BLaER1 treated with 17β-estradiol and CSF1 and Interleukin-3, amounts not matched to agents 10 nM and 100 nM (cell line): ENCODE data around the gene GNAT1.

Experiments
- H3K27ac ChIP-seq, 11 experiments: shearing (Covaris generic); formaldehyde crosslinking; 2 replicates each; pipeline ENCODE4 v1.8.1; 2022
- H3K27me3 ChIP-seq, 11 experiments: shearing (Covaris generic); formaldehyde crosslinking; 2 replicates each; pipeline ENCODE4 v1.8.1; 2022
- H3K36me3 ChIP-seq, 11 experiments: shearing (Covaris generic); formaldehyde crosslinking; 2 replicates each; pipeline ENCODE4 v1.8.1; 2022
- H3K4me1 ChIP-seq, 10 experiments: shearing (Covaris generic); formaldehyde crosslinking; 2 replicates each; pipeline ENCODE4 v1.8.1; 2022
- H3K4me2 ChIP-seq, 11 experiments: shearing (Covaris generic); formaldehyde crosslinking; 2 replicates each; pipeline ENCODE4 v1.8.1; 2022
- H3K4me3 ChIP-seq, 10 experiments: shearing (Covaris generic); formaldehyde crosslinking; 2 replicates each; pipeline ENCODE4 v1.8.1; 2022
- H3K9ac ChIP-seq, 11 experiments: shearing (Covaris generic); formaldehyde crosslinking; 2 replicates each; pipeline ENCODE4 v1.8.1; 2022
- H3K9me3 ChIP-seq, 11 experiments: shearing (Covaris generic); formaldehyde crosslinking; replicated peaks in 1 of 11; 2 replicates each; pipeline ENCODE4 v1.8.1; 2022
- H4K20me1 ChIP-seq, 11 experiments: shearing (Covaris generic); formaldehyde crosslinking; 2 replicates each; pipeline ENCODE4 v1.8.1; 2022
- Cebpa-rat ChIP-seq, 11 experiments: shearing (Covaris generic); IDR thresholded peaks; 2 replicates each; pipeline ENCODE4 v1.8.1; 2022

The GNAT1 gene

GRCh38 chr3:50169232-50169832, 22.1 kb upstream of the GNAT1 start:
- Histone ChIP-seq H3K27ac (peak overlapping the region in 2 of 11 experiments; percentile 50 to 52; a peak in 3 of 22 replicates), H3K27me3 (no peaks in the 10 kb centered on the region), H4K20me1 (peaks cover 0 to 75% (median 0%) of the 10 kb centered on the region in 11 experiments; a peak in 7 of 22 replicates), H3K4me1 (peaks cover 64 to 99% (median 98%) of the 10 kb centered on the region in 10 experiments), H3K9me3 (no peaks in the 10 kb centered on the region), H3K4me2 (peak overlapping the region in 9 of 11 experiments; percentile 76 to 99 (median 86); a peak in 15 of 22 replicates), H3K4me3 (no peak overlapping the region), H3K36me3 (peaks cover 0 to 21% (median 8%) of the 10 kb centered on the region in 11 experiments; a peak in 12 of 22 replicates), H3K9ac (no peak overlapping the region)
- no peak for TF ChIP-seq Cebpa-rat (IDR thresholded peaks at IDR 0.05)

DNA sequence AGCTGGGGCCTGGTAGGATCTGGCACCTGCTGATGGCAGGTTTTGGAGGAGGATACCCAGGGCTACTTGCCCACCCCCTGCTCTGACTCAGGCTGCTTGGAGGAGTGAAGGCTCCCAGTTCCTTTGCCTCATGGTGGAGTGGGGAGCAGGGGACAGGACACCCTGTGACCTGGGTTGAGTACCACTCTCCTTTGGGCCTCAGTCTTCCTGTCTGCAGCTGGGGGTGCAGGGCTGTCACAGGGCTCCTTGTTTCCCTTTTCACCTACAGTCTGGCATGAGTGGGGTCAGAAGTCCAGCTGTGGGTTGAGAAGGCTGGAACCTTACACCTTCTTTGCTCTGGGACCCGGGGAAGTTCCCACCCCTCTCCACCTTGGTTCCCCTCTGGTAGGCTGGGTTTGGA, 21.6 kb upstream of the GNAT1 start:
- Histone ChIP-seq H3K4me2 (peak overlapping the region; percentile 76 to 99 (median 84); a peak in 20 of 22 replicates), H3K9me3 (no peaks in the 10 kb centered on the region), H3K27me3 (no peaks in the 10 kb centered on the region), H4K20me1 (peaks cover 0 to 73% (median 0%) of the 10 kb centered on the region in 11 experiments; a peak in 7 of 22 replicates), H3K4me3 (no peak overlapping the region), H3K9ac (no peak overlapping the region), H3K27ac (peak overlapping the region in 5 of 11 experiments; percentile 40 to 64 (median 52); a peak in 6 of 22 replicates), H3K4me1 (peaks cover 64 to 98% (median 93%) of the 10 kb centered on the region in 10 experiments), H3K36me3 (peaks cover 0 to 26% (median 13%) of the 10 kb centered on the region in 11 experiments; a peak in 12 of 22 replicates)
- TF ChIP-seq Cebpa-rat (IDR thresholded peaks at IDR 0.05) = no peak

- H3K9ac ChIP-seq = peak overlapping the region in 9 of 11 experiments; percentile 10 to 49 (median 33); a peak in 11 of 22 replicates
Observed at GRCh38 chr3:50170689-50171088, 20.7 kb upstream of the GNAT1 start.

DNA sequence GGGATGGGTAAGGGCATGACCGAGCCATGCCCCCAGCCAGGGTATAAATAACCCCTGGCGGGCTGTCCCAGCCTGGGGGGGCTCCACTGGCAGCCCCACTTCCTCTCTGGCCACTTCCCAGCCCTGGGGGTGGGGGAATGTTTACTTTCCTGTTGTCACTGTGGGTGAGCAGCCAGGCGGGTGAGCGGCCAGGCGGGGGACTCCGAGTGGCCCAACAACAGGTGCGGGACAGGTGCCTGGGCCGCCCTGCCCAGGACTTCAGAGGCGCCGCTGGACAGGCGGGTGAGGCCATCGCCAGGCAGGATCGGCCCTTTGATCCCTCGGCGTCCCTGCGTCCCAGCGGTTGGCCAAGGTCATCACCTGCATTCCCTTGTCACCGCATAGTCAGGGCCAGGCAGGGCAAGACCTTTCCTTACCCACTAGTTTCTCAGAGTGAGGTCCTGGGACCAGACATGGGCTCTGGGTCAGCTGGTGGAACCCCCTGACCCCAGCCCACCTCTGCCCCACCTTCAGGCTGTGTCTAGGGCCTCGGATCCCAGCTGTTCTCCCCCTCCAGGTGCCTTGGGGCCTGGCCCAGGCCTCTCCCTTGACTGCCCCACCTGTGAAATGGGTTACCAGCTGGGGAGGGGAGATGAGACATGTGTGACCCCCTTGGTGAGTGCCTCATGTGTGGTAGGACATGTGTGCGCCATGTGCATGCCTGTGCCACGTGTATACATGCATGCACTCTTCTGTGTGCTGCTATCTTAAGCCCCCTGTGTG, 19.7 kb upstream of the GNAT1 start:
- H3K9ac ChIP-seq = peak overlapping the region in 8 of 11 experiments; percentile 6 to 37 (median 22); a peak in 9 of 22 replicates
- H3K27me3 ChIP-seq = no peaks in the 10 kb centered on the region
- H3K9me3 ChIP-seq = no peaks in the 10 kb centered on the region
- no peak overlapping the region; a peak in 1 of 20 replicates for H3K4me3 ChIP-seq
- peaks cover 0 to 58% (median 0%) of the 10 kb centered on the region in 11 experiments; a peak in 7 of 22 replicates for H4K20me1 ChIP-seq
- no peak for TF ChIP-seq Cebpa-rat (IDR thresholded peaks at IDR 0.05)
- H3K27ac ChIP-seq = peak overlapping the region in 8 of 11 experiments; percentile 19 to 64 (median 50); a peak in 15 of 22 replicates
- H3K4me1 ChIP-seq = peaks cover 51 to 79% (median 76%) of the 10 kb centered on the region in 10 experiments
- H3K4me2 ChIP-seq = peak overlapping the region; percentile 76 to 99 (median 84)
- peaks cover 0 to 40% (median 22%) of the 10 kb centered on the region in 11 experiments; a peak in 14 of 22 replicates for H3K36me3 ChIP-seq

More at GRCh38 chr3:50170689-50171088, 20.7 kb upstream of the GNAT1 start:
- no peaks in the 10 kb centered on the region for H3K9me3 ChIP-seq
- no peak for TF ChIP-seq Cebpa-rat (IDR thresholded peaks at IDR 0.05)
- H4K20me1 ChIP-seq = peaks cover 0 to 65% (median 0%) of the 10 kb centered on the region in 11 experiments; a peak in 7 of 22 replicates
- no peaks in the 10 kb centered on the region for H3K27me3 ChIP-seq
- H3K27ac ChIP-seq = peak overlapping the region in 9 of 11 experiments; percentile 19 to 64 (median 49); a peak in 14 of 22 replicates
- H3K4me2 ChIP-seq = peak overlapping the region; percentile 76 to 99 (median 84)
- no peak overlapping the region for H3K4me3 ChIP-seq
- peaks cover 0 to 31% (median 13%) of the 10 kb centered on the region in 11 experiments; a peak in 12 of 22 replicates for H3K36me3 ChIP-seq
- peaks cover 62 to 89% (median 86%) of the 10 kb centered on the region in 10 experiments for H3K4me1 ChIP-seq

- Histone ChIP-seq H3K27ac (peak overlapping the region in 1 of 11 experiments; percentile 64; a peak in 1 of 22 replicates), H3K9ac (no peak overlapping the region), H3K9me3 (no peaks in the 10 kb centered on the region), H3K4me3 (no peak overlapping the region), H3K4me2 (peak overlapping the region in 7 of 11 experiments; percentile 2 to 87 (median 76); a peak in 5 of 22 replicates), H3K36me3 (peaks cover 0 to 48% (median 28%) of the 10 kb centered on the region in 11 experiments; a peak in 14 of 22 replicates), H3K4me1 (peaks cover 43 to 69% (median 66%) of the 10 kb centered on the region in 10 experiments), H4K20me1 (peaks cover 0 to 52% (median 0%) of the 10 kb centered on the region in 11 experiments; a peak in 7 of 22 replicates), H3K27me3 (no peaks in the 10 kb centered on the region)
- TF ChIP-seq Cebpa-rat (IDR thresholded peaks at IDR 0.05) = no peak
Observed at GRCh38 chr3:50172626-50173220, 18.7 kb upstream of the GNAT1 start.

GRCh38 chr3:50173685-50174516, 17.5 kb upstream of the GNAT1 start:
- no peaks in the 10 kb centered on the region for H3K9me3 ChIP-seq

GRCh38 chr3:50174517-50174895, 16.9 kb upstream of the GNAT1 start:
- peak overlapping the region in 1 of 11 experiments; percentile 16; a peak in 1 of 22 replicates for H3K27ac ChIP-seq
- peaks cover 0 to 42% (median 0%) of the 10 kb centered on the region in 11 experiments; a peak in 7 of 22 replicates for H4K20me1 ChIP-seq
- no peak overlapping the region for H3K4me2 ChIP-seq
- H3K36me3 ChIP-seq = peaks cover 0 to 49% (median 28%) of the 10 kb centered on the region in 11 experiments; a peak in 14 of 22 replicates
- H3K27me3 ChIP-seq = no peaks in the 10 kb centered on the region
- H3K4me1 ChIP-seq = peaks cover 29 to 51% (median 50%) of the 10 kb centered on the region in 10 experiments
- no peak for TF ChIP-seq Cebpa-rat (IDR thresholded peaks at IDR 0.05)
- no peaks in the 10 kb centered on the region for H3K9me3 ChIP-seq
- no peak overlapping the region for H3K9ac ChIP-seq
- H3K4me3 ChIP-seq = no peak overlapping the region

More at GRCh38 chr3:50173685-50174516, 17.5 kb upstream of the GNAT1 start:
- peak overlapping the region in 8 of 11 experiments; percentile 8 to 54 (median 44); a peak in 12 of 22 replicates for H3K4me2 ChIP-seq
- H3K4me3 ChIP-seq = no peak overlapping the region
- peaks cover 0 to 51% (median 28%) of the 10 kb centered on the region in 11 experiments; a peak in 14 of 22 replicates for H3K36me3 ChIP-seq
- TF ChIP-seq Cebpa-rat (IDR thresholded peaks at IDR 0.05) = no peak
- no peak overlapping the region for H3K9ac ChIP-seq
- peaks cover 31 to 57% (median 56%) of the 10 kb centered on the region in 10 experiments for H3K4me1 ChIP-seq
- H4K20me1 ChIP-seq = peaks cover 0 to 48% (median 0%) of the 10 kb centered on the region in 11 experiments; a peak in 7 of 22 replicates
- H3K27ac ChIP-seq = peak overlapping the region in 2 of 11 experiments; percentile 16 to 25; a peak in 2 of 22 replicates
- no peaks in the 10 kb centered on the region for H3K27me3 ChIP-seq
